PC-9 (cell line): ENCODE measurements around the gene CPLX3.

ENCODE experiments used
- CTCF ChIP-seq: fragments of 200-600 bp; sonication (generic); conservative IDR thresholded peaks from 2 replicates; pipeline ENCODE4 v1.6.1; 2017; ENCODE audit warnings: mixed run types, antibody characterized with exemption, mild to moderate bottlenecking, moderate library complexity
- EZH2 ChIP-seq: fragments of 200-600 bp; sonication (generic); IDR thresholded peaks from 2 replicates; pipeline ENCODE4 v1.8.0; 2017; ENCODE audit warnings: antibody characterized with exemption, low read depth

GRCh38 chr15:74794970-74795349 is 31.5 kb upstream of the CPLX3 start:
- TF ChIP-seq CTCF (no peak), EZH2 (no peak)
